ENCODE data around the gene PHACTR1.

Gene PHACTR1

DNA sequence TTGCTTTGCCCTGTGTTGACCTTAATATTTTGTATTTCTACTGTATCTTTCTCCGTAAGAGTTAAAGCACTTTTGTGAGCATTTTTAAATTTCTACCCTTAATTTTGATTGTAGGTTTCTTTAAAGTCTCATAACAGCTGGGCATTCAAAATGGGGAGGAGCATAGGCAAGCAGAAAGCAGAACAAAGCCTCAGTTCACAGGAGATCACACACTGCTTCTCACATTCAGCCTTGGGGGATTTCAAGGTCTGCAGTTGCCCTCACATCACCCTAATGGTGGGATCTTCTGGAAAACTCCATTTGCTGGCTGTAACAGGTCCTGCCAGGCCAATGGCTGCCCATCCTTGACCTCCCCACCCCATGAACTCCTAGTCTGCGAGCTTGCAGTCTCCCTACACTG lies 292.9 kb downstream of the PHACTR1 start:
- no peaks in the 10 kb centered on the region for H4K20me1 ChIP-seq (ENCODE audit: insufficient read depth, low read length)
- no peaks in the 10 kb centered on the region for H3K36me3 ChIP-seq (replicated peaks; ENCODE audit: low read depth, low read length)
- H3K4me3 ChIP-seq (ENCODE audit: low read length) = no peak overlapping the region
- no peak overlapping the region for H3K9ac ChIP-seq (ENCODE audit: low read length)
- no peak overlapping the region for H3K27ac ChIP-seq (ENCODE audit: low read length)
- no peak overlapping the region for H3K4me2 ChIP-seq (ENCODE audit: low read length)
- no peaks in the 10 kb centered on the region for H3K9me3 ChIP-seq (ENCODE audit: insufficient read depth, low read length)
- H3K4me1 ChIP-seq (ENCODE audit: low read length) = no peaks in the 10 kb centered on the region
- H3K27me3 ChIP-seq (ENCODE audit: low read depth, low read length) = no peaks in the 10 kb centered on the region; the same call in 1 of the 2 replicates
- H3K79me2 ChIP-seq (ENCODE audit: low read length) = no peaks in the 10 kb centered on the region
- no peak overlapping the region for H2AFZ ChIP-seq (ENCODE audit: low read depth, low read length)
- no peak for TF ChIP-seq EZH2phosphoT487 (IDR thresholded peaks at IDR 0.05; ENCODE audit: low read depth)
- TF ChIP-seq CTCF (IDR thresholded peaks at IDR 0.05; ENCODE audit: low read depth, low read length) = no peak

GRCh38 chr6:13011612-13012146 lies 295.1 kb downstream of the PHACTR1 start:
- Histone ChIP-seq H3K27ac (ENCODE audit: low read length) (no peak overlapping the region), H3K9me3 (ENCODE audit: insufficient read depth, low read length) (no peaks in the 10 kb centered on the region), H3K36me3 (replicated peaks; ENCODE audit: low read depth, low read length) (no peaks in the 10 kb centered on the region), H2AFZ (ENCODE audit: low read depth, low read length) (no peak overlapping the region), H3K79me2 (ENCODE audit: low read length) (no peaks in the 10 kb centered on the region), H3K4me3 (ENCODE audit: low read length) (no peak overlapping the region), H3K27me3 (ENCODE audit: low read depth, low read length) (no peaks in the 10 kb centered on the region; the same call in 1 of the 2 replicates), H3K4me1 (ENCODE audit: low read length) (no peaks in the 10 kb centered on the region), H3K9ac (ENCODE audit: low read length) (no peak overlapping the region), H4K20me1 (ENCODE audit: insufficient read depth, low read length) (no peaks in the 10 kb centered on the region), H3K4me2 (ENCODE audit: low read length) (no peak overlapping the region)
- TF ChIP-seq EZH2phosphoT487 (IDR thresholded peaks at IDR 0.05; ENCODE audit: low read depth) (no peak), CTCF (IDR thresholded peaks at IDR 0.05; ENCODE audit: low read depth, low read length) (no peak)

DNA sequence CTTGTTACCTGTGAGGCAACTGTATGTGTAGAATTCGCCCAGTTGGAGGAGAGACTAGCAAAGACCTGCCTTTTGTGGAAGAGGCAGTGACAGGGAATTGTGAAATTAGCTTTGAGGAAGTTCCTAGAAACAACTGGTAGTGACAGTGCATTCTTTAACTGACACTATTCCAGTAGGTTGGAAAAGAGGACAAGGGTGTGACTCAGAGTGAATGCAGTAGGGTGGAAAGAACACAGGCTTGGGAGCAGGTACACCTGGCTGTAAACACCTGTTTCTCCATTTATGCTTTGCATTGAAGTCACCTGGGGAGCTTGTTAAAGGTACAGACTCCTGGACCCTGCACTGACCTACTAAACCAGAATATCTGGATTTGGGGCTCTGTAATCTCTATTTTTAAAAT lies 295.7 kb downstream of the PHACTR1 start:
- H3K27me3 ChIP-seq (ENCODE audit: low read depth, low read length) = no peaks in the 10 kb centered on the region; the same call in 1 of the 2 replicates
- TF ChIP-seq EZH2phosphoT487 (IDR thresholded peaks at IDR 0.05; ENCODE audit: low read depth) (no peak), CTCF (IDR thresholded peaks at IDR 0.05; ENCODE audit: low read depth, low read length) (no peak)
- H4K20me1 ChIP-seq (ENCODE audit: insufficient read depth, low read length) = no peaks in the 10 kb centered on the region
- no peak overlapping the region for H3K27ac ChIP-seq (ENCODE audit: low read length)
- no peaks in the 10 kb centered on the region for H3K9me3 ChIP-seq (ENCODE audit: insufficient read depth, low read length)
- no peak overlapping the region for H3K9ac ChIP-seq (ENCODE audit: low read length)
- H3K4me3 ChIP-seq (ENCODE audit: low read length) = no peak overlapping the region
- H3K4me1 ChIP-seq (ENCODE audit: low read length) = no peaks in the 10 kb centered on the region
- no peak overlapping the region for H2AFZ ChIP-seq (ENCODE audit: low read depth, low read length)
- H3K79me2 ChIP-seq (ENCODE audit: low read length) = no peaks in the 10 kb centered on the region
- no peaks in the 10 kb centered on the region for H3K36me3 ChIP-seq (replicated peaks; ENCODE audit: low read depth, low read length)
- H3K4me2 ChIP-seq (ENCODE audit: low read length) = no peak overlapping the region

DNA sequence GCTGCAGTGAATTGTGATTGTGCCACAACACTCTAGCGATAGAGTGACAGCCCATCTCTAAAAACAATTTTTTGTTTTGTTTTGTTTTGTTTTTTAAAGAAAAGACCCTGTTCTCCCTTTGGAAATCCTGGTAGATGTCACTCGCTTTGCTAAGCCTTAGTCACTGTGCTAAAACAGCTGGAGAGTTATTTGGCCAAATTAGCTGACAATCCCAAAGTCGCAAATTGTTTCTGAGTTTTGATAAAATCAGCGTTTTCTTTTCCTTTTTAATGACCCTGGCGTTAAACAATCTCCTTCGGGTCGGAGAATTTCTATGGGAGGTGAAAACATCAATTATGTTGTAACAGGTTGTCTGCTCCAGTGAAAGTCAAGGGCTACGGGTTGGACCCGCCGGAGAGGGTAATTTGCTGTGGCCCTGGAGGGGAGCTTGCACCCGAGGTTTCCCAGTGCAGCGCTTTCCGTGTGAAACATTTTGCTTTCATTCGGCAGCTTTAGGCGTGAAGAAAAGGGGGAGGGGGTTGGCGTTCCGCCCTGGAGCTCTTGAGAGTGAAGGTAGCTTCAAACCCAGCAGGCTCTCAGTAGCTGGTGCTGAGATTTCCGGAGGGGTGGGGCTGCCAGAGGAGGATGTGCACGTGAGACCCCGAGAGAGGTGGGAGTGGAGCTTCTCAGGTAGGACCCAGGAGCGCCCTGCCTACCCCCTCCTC lies 296.6 kb downstream of the PHACTR1 start:
- Histone ChIP-seq H3K4me1 (ENCODE audit: low read length) (no peaks in the 10 kb centered on the region), H4K20me1 (ENCODE audit: insufficient read depth, low read length) (no peaks in the 10 kb centered on the region), H3K79me2 (ENCODE audit: low read length) (no peaks in the 10 kb centered on the region), H3K36me3 (replicated peaks; ENCODE audit: low read depth, low read length) (no peaks in the 10 kb centered on the region), H3K4me3 (ENCODE audit: low read length) (no peak overlapping the region), H3K9me3 (ENCODE audit: insufficient read depth, low read length) (no peaks in the 10 kb centered on the region), H2AFZ (ENCODE audit: low read depth, low read length) (no peak overlapping the region), H3K4me2 (ENCODE audit: low read length) (no peak overlapping the region), H3K27ac (ENCODE audit: low read length) (no peak overlapping the region), H3K27me3 (ENCODE audit: low read depth, low read length) (no peaks in the 10 kb centered on the region), H3K9ac (ENCODE audit: low read length) (no peak overlapping the region)
- TF ChIP-seq CTCF (IDR thresholded peaks at IDR 0.05; ENCODE audit: low read depth, low read length) = no peak
- no peak for TF ChIP-seq EZH2phosphoT487 (IDR thresholded peaks at IDR 0.05; ENCODE audit: low read depth)

Measured in OCI-LY3 (cell line).